Activated T-helper 2 cell treated with anti-CD3 and anti-CD28 coated beads, Interferon-gamma antibody, Interleukin-2, Interleukin-4, amounts not matched to agents 10 μg/mL and 5 μg/mL and 100 μg/mL, durations not matched to agents 14 hours and 24 hours and 36 hours (primary cell): Measurements from ENCODE around the gene PAX8. TPM values are rescaled to one million over a fixed set of nuclear protein-coding genes. Genes with fewer than 3 reads are reported as not detected.
"Not testable (repeated sequence)": the region's sequence is repeated elsewhere in the genome, so short reads cannot be mapped to it uniquely, and the experiment has no call there.

Experiments used
- DNase-seq: peaks from one replicate; pipeline ENCODE4 v3.0.0; 2021; ENCODE audit warnings: low spot score
- H3K27ac Mint-ChIP-seq: one replicate; pipeline ENCODE4 v1.8.0; 2021; ENCODE audit warnings: mixed read lengths
- H3K27me3 Mint-ChIP-seq: one replicate; pipeline ENCODE4 v1.8.0; 2021; ENCODE audit warnings: low read depth, mixed read lengths
- H3K36me3 Mint-ChIP-seq: one replicate; pipeline ENCODE4 v1.8.0; 2021; ENCODE audit warnings: low read depth, mixed read lengths
- H3K4me1 Mint-ChIP-seq: one replicate; pipeline ENCODE4 v1.8.0; 2021; ENCODE audit warnings: low read depth, mixed read lengths
- H3K4me3 Mint-ChIP-seq: one replicate; pipeline ENCODE4 v1.8.0; 2021; ENCODE audit warnings: low read depth, mild to moderate bottlenecking, moderate library complexity, mixed read lengths
- H3K9me3 Mint-ChIP-seq: one replicate; pipeline ENCODE4 v1.8.0; 2021; ENCODE audit warnings: mixed read lengths
- intact Hi-C: fragments of 100-400 bp; cut with micrococcal nuclease; formaldehyde crosslinking; loops from one replicate; pipeline ENCODE4 v1.15.1; 2023
- total RNA-seq: library from RNA; stranded (reverse); gene quantifications from 2 replicates; pipeline ENCODE4 v1.2.3, GENCODE V29; 2022

The PAX8 gene
- total RNA-seq, 1 donor from 2014 or later, result 0.84 TPM

DNA sequence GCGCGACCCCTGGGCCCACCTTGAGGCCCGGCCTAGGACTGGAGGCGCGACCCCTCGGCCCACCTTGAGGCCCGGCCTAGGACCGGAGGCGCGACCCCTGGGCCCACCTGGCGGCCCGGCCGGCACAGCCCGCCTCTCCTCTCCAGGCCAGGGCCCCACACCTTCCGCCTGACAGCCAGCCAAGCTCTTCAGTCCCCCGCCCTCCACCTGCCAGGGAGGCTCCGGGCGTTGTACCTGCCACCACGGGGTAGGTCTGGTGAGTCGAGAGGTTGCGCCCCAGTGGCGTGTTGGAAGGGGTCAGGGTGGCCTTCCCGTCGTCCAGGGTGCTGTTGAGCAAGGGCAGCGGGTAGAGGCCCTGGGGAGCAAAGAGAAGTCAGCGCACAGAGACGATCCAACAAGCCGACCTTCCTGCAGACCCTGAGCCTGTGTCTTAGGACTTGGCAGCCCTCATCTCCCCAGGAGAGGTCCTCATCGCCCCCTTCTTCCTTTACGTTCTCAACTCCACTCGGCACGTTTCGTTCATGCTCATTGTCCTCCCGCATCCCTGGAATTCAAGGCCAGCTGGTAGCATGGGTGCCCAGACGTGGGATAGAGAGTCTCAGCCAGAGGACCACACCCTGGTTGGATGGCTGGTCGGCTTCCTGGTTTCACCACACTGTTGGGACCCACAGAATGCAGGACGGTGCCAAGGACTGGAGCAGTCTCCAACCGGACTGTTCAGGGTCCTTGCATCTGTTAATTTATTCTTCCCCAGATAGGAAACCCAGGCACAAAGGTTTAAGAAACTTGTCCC, 42.2 kb downstream of the PAX8 start:
- DNase-seq, result no peak
- H3K9me3 Mint-ChIP-seq, result no peaks in the 10 kb centered on the region
- intact Hi-C loops, result no loop called here
- no peak overlapping the region for H3K27ac Mint-ChIP-seq
- peaks cover 2% of the 10 kb centered on the region for H3K27me3 Mint-ChIP-seq
- H3K36me3 Mint-ChIP-seq, result no peaks in the 10 kb centered on the region
- H3K4me1 Mint-ChIP-seq, result peaks cover 30% of the 10 kb centered on the region
- H3K4me3 Mint-ChIP-seq, result peak overlapping the region; percentile 45

DNA sequence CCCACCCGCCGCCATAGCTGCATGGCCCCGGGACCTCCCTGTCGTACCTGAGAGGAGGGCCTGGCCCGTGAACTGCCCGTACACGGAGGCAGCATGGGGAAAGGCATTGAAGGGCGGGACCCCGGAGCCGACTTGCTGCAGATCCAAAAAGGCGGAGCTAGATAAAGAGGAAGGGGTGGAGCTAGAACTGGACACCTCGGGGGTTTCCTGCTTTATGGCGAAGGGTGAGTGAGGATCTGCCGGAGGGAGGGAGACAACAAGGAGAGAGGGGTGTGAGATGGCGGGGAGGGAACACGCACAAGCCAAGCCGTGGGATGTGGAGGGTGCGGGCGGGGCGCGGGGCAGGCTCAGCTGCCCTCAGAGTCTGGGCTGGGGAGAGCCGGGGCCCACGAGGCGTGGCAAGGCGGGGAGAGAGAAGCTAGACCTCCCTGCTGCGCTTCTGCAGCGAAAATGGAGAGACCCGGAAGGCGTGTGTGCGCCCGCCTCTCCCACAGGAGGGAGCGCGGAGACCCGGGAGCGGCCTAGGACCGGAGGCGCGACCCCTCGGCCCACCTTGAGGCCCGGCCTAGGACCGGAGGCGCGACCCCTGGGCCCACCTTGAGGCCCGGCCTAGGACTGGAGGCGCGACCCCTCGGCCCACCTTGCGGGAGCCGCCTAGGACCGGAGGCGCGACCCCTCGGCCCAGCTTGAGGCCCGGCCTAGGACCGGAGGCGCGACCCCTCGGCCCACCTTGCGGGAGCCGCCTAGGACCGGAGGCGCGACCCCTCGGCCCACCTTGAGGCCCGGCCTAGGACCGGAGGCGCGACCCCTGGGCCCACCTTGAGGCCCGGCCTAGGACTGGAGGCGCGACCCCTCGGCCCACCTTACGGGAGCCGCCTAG, 43.1 kb downstream of the PAX8 start:
- Mint-ChIP-seq H3K27ac (peak overlapping the region; percentile 83), H3K4me1 (peaks cover 30% of the 10 kb centered on the region), H3K4me3 (peak overlapping the region; percentile 82)
- H3K36me3 Mint-ChIP-seq, H3K27me3 Mint-ChIP-seq, H3K9me3 Mint-ChIP-seq, intact Hi-C loops: not testable (repeated sequence)
- DNase-seq, result peak; percentile 41

DNA sequence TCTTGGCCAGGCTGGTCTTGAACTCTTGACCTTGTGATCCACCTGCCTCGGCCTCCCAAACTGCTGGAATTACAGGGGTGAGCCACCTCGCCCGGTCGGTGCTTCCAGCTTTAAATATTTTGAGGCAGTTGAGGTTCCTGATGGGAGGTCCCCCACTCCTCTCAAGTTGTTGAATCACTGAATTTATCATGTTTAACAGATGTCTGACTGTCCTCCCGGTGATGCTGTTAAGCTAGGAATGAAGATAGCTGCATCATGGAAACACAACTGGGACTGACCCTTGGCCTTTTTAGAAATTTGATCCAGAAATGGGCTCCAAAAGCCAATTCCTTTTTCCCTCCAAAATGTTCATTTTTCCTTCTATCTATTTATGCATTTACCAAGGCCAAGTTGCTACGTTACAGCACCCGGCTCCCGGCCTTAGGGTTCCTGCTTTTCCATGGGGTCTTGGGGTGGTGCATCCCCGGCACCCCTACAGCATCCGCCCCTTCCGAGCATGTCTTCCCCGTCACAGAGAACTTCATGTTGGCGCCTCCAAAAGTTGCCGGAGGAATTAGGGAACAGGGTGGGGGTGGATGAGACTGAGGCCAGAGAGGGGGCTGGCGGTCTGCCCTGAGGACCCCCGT, 43.9 kb downstream of the PAX8 start:
- Mint-ChIP-seq H3K36me3 (no peaks in the 10 kb centered on the region), H3K27ac (no peak overlapping the region), H3K4me1 (peaks cover 29% of the 10 kb centered on the region), H3K27me3 (peaks cover 2% of the 10 kb centered on the region), H3K4me3 (peak overlapping the region; percentile 82), H3K9me3 (no peaks in the 10 kb centered on the region)
- no peak for DNase-seq
- intact Hi-C loops, result no loop called here

DNA sequence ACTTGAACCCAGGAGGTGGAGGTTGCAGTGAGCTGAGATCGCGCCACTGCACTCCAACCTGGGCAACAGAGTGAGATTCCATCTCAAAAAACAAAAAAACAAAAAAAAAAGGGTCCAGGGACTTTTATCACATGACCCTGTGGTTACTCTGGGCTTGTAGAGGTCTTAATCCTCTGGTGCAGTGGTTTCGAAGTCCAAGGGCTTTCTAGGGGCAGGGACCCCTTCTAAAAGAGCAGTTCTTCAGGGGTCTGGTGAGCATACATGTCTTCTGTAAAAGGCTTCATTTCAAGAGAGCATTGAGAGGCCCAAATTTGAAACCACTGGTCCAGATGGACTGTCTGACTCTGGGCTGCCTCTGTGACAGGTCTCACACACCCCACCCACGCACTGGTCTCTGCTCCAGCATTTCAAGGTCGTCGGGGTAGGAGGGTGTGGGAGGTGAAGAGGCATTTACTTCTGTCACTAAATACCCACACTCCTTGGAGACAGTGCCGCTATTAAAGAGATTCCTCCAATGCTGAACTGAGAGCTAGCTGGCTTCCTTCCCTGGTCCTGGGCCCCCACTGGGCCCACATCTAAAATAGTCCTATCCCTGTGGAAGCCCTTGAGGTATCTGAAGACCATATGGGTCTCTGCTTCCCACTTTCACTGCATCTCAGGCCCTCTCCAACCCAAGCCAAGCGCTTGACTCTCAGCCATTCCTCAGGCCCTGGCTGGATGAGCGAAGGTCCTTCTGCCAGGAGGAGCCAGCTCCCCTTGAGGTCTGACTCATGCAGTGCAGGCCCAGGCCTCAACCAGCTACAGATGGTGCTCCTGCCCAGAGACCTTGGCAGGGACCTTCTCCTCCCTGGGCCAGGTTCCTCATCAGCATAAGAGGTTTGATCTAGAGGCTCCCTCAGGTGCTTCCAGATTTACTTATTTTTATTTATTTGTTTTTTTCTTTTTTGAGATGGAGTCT, 44.8 kb downstream of the PAX8 start:
- H3K4me3 Mint-ChIP-seq, result no peak overlapping the region
- H3K4me1 Mint-ChIP-seq, result peaks cover 34% of the 10 kb centered on the region
- DNase-seq, result no peak
- peaks cover 4% of the 10 kb centered on the region for H3K27me3 Mint-ChIP-seq
- intact Hi-C loops, result no loop called here
- no peaks in the 10 kb centered on the region for H3K36me3 Mint-ChIP-seq
- peak overlapping the region; percentile 33 for H3K27ac Mint-ChIP-seq
- H3K9me3 Mint-ChIP-seq, result no peaks in the 10 kb centered on the region

DNA sequence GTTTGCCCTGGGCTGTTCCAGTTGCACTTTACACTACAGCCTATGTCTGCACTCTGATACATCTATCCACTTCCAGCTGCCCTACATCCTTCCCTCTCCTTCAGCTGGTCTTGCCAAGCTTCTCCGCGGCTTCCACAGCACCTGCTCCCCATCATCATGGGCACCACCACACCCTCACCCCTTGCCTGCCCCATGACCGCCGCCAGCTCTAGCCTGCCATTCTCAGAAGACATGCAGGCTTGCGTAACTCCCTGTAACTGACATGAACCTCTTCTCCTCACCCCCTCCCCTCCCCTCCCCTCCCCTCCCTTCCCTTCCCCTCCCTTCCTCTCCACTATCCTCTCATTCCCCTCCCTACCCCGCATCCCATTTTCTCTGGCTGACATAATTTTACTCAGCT, 46.0 kb downstream of the PAX8 start:
- no peak overlapping the region for H3K27ac Mint-ChIP-seq

DNA sequence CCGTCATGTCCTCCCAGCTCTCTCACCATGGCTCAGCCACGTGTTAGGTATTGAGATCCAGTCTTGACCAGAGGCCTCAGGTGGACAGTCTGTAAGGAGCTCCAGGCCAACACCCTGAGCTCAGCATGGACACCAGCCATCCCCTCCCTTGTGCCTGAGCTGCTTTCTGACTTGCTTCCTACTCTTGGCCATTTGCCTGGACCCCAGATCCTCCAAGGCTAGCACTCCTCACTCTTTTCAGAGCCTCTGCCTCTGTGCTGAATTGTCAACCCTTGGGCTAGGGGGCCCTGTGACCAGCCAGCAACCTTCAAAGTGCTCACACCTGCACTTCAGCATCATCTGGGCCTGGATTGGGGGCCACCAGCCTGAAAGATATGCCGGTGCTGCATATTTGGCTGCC, 46.6 kb downstream of the PAX8 start:
- no peaks in the 10 kb centered on the region for H3K36me3 Mint-ChIP-seq
- no peaks in the 10 kb centered on the region for H3K9me3 Mint-ChIP-seq
- DNase-seq, result no peak
- H3K27me3 Mint-ChIP-seq, result peaks cover 4% of the 10 kb centered on the region
- intact Hi-C loops, result no loop called here
- H3K4me1 Mint-ChIP-seq, result peaks cover 43% of the 10 kb centered on the region
- no peak overlapping the region for H3K4me3 Mint-ChIP-seq
- no peak overlapping the region for H3K27ac Mint-ChIP-seq

More for the DNA sequence above, 46.0 kb downstream of the PAX8 start:
- Mint-ChIP-seq H3K27me3 (peaks cover 4% of the 10 kb centered on the region), H3K9me3 (no peaks in the 10 kb centered on the region), H3K4me3 (no peak overlapping the region), H3K36me3 (no peaks in the 10 kb centered on the region), H3K4me1 (peaks cover 45% of the 10 kb centered on the region)
- intact Hi-C loops, result no loop called here
- DNase-seq, result no peak

DNA sequence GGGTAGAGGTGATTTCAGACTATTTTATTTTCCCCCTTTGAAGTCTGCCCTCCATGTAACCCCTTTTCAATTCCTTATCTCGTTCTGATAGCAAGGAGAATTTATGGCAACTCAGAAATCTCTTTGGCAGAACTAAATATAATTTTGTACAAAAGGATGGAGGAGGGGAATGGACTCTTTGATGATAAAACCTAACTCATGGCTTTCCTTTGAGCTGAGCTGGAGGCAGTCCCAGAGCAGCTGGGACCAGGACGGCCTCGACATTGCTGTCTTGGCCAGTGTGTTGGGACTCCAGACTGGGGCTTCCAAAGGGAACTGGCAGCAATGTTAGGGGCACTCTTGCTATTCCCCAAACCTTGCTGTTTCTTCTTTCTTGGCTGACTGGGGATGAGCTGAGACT, 47.7 kb downstream of the PAX8 start:
- Mint-ChIP-seq H3K4me1 (peaks cover 43% of the 10 kb centered on the region), H3K36me3 (no peaks in the 10 kb centered on the region), H3K9me3 (no peaks in the 10 kb centered on the region), H3K27me3 (peaks cover 4% of the 10 kb centered on the region), H3K27ac (peak overlapping the region; percentile 78), H3K4me3 (no peak overlapping the region)
- DNase-seq, result no peak
- intact Hi-C loops, result no loop called here

DNA sequence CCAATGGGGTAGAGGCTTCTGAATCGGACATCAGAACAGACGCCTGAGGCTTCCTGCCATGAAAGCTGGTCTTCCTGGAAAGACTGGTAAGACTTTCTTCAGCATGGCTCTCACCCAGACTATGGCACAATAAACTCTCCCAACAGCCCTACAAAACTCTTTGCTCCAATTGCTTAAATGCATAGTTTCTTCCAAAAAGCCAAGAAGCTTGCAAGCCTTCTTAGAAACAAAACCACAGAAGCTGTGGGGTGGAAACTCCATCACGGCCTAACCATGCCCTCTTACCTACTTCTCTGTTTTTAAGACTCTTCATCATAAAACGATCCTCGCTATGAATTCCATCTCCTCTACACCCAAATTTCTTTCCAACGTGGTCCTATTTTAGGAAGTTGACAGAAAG, 48.2 kb downstream of the PAX8 start:
- Mint-ChIP-seq H3K4me3 (peak overlapping the region; percentile 6), H3K36me3 (no peaks in the 10 kb centered on the region), H3K4me1 (peaks cover 43% of the 10 kb centered on the region), H3K27me3 (peaks cover 4% of the 10 kb centered on the region), H3K27ac (peak overlapping the region; percentile 78), H3K9me3 (no peaks in the 10 kb centered on the region)
- intact Hi-C loops, result no loop called here
- DNase-seq, result no peak

DNA sequence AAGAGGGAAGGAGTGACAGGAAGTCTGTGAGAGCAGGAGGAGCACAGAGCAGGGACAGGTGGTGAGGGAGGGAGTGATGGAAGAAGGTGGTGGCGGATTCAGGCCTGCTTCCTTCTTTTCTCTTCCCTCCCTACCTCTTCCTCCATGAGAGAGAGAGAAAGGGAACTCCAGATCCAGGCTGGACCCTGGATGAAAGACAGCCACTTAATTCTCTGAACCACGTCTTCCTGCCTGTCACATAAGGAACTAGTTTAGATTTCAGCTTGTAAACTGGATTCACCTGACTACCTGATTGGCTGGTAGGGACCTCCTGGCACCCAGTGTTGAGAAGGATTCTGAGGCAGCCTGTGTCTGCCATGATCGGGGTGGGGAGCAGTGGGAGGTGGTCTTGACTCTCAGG, 48.9 kb downstream of the PAX8 start:
- Mint-ChIP-seq H3K27ac (no peak overlapping the region), H3K36me3 (no peaks in the 10 kb centered on the region), H3K9me3 (no peaks in the 10 kb centered on the region), H3K4me1 (peaks cover 43% of the 10 kb centered on the region), H3K4me3 (no peak overlapping the region), H3K27me3 (peaks cover 4% of the 10 kb centered on the region)
- no peak for DNase-seq
- intact Hi-C loops, result no loop called here

DNA sequence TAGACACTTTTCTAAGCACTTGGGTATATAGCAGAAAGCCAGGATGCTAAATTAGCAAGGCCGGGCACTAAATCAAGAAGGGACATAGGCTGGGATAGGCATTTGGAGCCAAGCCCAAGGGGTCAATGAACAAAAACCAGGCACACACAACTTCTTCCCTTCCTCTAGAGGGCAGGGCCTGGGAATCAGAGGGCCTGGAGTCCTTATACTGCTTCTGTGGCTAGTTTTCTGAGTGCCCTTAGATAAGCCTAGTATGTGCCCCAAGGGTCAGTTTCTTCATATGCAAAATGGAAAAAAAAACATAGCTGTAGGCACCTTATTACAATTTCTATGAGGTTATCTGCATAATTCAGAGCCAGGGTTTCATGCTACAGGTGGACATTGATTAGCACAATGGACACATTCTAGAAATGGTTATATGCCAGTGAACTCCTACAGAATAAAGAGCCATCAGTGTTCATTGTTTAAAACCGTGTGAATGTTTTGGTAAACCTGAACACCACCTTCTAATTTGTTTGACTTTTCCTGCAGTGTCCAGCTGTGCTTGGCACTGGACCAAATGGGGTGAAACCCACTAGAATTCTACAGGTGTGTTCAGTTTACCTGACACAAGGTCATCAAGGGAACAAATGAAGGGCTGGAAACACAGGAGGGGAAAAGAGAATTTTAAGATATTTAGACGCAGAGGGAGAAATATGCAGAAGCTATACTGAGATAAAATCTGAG, 49.6 kb downstream of the PAX8 start:
- intact Hi-C loops, result no loop called here
- Mint-ChIP-seq H3K36me3 (no peaks in the 10 kb centered on the region), H3K27ac (no peak overlapping the region), H3K4me3 (no peak overlapping the region), H3K27me3 (peaks cover 6% of the 10 kb centered on the region), H3K9me3 (no peaks in the 10 kb centered on the region), H3K4me1 (peaks cover 42% of the 10 kb centered on the region)
- DNase-seq, result no peak

DNA sequence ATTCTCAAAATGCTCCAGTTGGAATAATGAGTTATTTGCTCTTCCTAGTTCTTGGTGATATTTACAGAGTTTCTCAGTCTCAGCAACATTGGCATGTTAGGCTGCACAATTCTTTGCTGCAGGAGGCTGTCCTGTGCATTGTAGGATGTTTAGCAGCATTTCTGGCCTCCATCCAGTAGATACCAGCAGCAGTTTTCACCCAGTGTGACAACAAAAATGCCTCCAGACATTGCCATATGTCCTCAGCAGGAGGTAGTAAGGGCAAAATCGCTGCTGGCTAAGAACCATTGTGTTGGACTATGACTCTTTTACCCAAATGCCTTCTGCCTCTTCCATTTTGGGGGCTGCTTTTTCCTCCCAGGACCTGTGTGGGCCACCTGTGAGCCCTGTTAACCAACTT, 50.4 kb downstream of the PAX8 start:
- H3K4me1 Mint-ChIP-seq, result peaks cover 36% of the 10 kb centered on the region
- no peak overlapping the region for H3K4me3 Mint-ChIP-seq
- H3K9me3 Mint-ChIP-seq, result no peaks in the 10 kb centered on the region
- H3K36me3 Mint-ChIP-seq, result no peaks in the 10 kb centered on the region
- intact Hi-C loops, result no loop called here
- no peak overlapping the region for H3K27ac Mint-ChIP-seq
- H3K27me3 Mint-ChIP-seq, result peaks cover 6% of the 10 kb centered on the region
- DNase-seq, result no peak
